Esophagus squamous epithelium (tissue), 5 donors: ENCODE measurements around the gene ZNF441. TPM values are rescaled to one million over a fixed set of nuclear protein-coding genes. Genes with fewer than 3 reads are reported as not detected.

Source experiments
- DNase-seq: peaks from one replicate; lab custom pipeline; 2025; lab: John Stamatoyannopoulos, UW
- H3K27ac ChIP-seq, 4 donors: fragments of 200-600 bp; sonication (generic); one replicate each; pipeline ENCODE4 v1.5.1; 2016 to 2019; ENCODE audit warnings: mild to moderate bottlenecking in 1 of 4
- H3K27me3 ChIP-seq, 4 donors: fragments of 200-600 bp; sonication (generic); 1 replicate in 3 of 4; 2 replicates in 1 of 4; pipeline versions ENCODE4 v1.5.1 to v1.6.0; 2017 to 2021; ENCODE audit warnings: antibody characterized with exemption in 1 of 4
- H3K36me3 ChIP-seq, 3 donors: fragments of 200-600 bp; sonication (generic); one replicate each; pipeline ENCODE4 v1.5.1; 2016 to 2019
- H3K4me1 ChIP-seq, 3 donors: fragments of 200-600 bp; sonication (generic); one replicate each; pipeline ENCODE4 v1.5.1; 2017 to 2019
- H3K4me3 ChIP-seq, 4 donors: fragments of 200-600 bp; sonication (generic); 1 replicate in 3 of 4; 2 replicates in 1 of 4; pipeline ENCODE4 v1.5.1; 2016 to 2019; ENCODE audit warnings: mild to moderate bottlenecking in 2 of 4, moderate library complexity in 1 of 4
- H3K9me3 ChIP-seq, 3 donors: fragments of 200-600 bp; sonication (generic); one replicate each; pipeline ENCODE4 v1.5.1; 2016 to 2019
- CTCF ChIP-seq, 6 experiments: fragments of 450-650 bp in 4 of 6; fragments of 200-600 bp in 2 of 6; sonication (generic) in 2 of 6; IDR thresholded peaks; one replicate each; pipeline ENCODE4 v1.5.1; 2016 to 2019; ENCODE audit warnings: antibody characterized with exemption in 6 of 6, mild to moderate bottlenecking in 4 of 6, moderate library complexity in 4 of 6
- POLR2A ChIP-seq, 4 donors: fragments of 450-650 bp; IDR thresholded peaks; one replicate each; pipeline ENCODE4 v1.6.1; 2017; ENCODE audit warnings: antibody characterized with exemption in 4 of 4, mild to moderate bottlenecking in 4 of 4, moderate library complexity in 3 of 4
- WGBS, 2 donors: methylation state at CpG; one replicate each; pipeline ENCODE4 v1.1.5; 2018; 5-methylcytosine and 5-hydroxymethylcytosine counted together
- intact Hi-C: fragments of 100-400 bp; cut with DNase I; formaldehyde crosslinking; loops from one replicate; pipeline ENCODE4 v1.15.0; 2022
- total RNA-seq, 4 donors: library from RNA; depleted of rRNA; stranded (reverse); fragments of >200 nt; gene quantifications; one replicate each; pipeline ENCODE4 v1.1.0, GENCODE V29; 2016
- donor health status: DM: yes; HTN: yes; CAD: no.

ZNF441 gene
- total RNA-seq, 4 donors from 2014 or later: 1.0 to 5.7 (median 2.4) TPM

GRCh38 chr19:11736696-11737095 is 30.1 kb upstream of the ZNF441 start:
- H3K9me3 ChIP-seq: no peaks in the 10 kb centered on the region
- no peak for DNase-seq
- peaks cover 18 to 61% (median 19%) of the 10 kb centered on the region in 3 donors for H3K4me1 ChIP-seq
- intact Hi-C loops: no loop called here
- peak overlapping the region in 1 of 4 donors; percentile 90 for H3K4me3 ChIP-seq
- H3K27ac ChIP-seq: peak overlapping the region in 2 of 4 donors; percentile 21 to 46
- no peaks in the 10 kb centered on the region for H3K27me3 ChIP-seq
- H3K36me3 ChIP-seq: no peaks in the 10 kb centered on the region
- WGBS, 2 donors: 7 to 25% methylated on average over 2 of the region's 2 CpGs
- TF ChIP-seq CTCF (IDR thresholded peaks at IDR 0.05) (no peak), POLR2A (IDR thresholded peaks at IDR 0.05) (no peak)

- Histone ChIP-seq H3K4me3 (peak overlapping the region; percentile 88 to 97 (median 92)), H3K36me3 (no peaks in the 10 kb centered on the region), H3K9me3 (no peaks in the 10 kb centered on the region), H3K27me3 (no peaks in the 10 kb centered on the region), H3K27ac (peak overlapping the region; percentile 93 to 99 (median 97)), H3K4me1 (peaks cover 18 to 57% (median 19%) of the 10 kb centered on the region in 3 donors)
- 0 to 1% methylated on average over 17 to 21 of the region's 52 CpGs for WGBS, 2 donors
- TF ChIP-seq POLR2A (IDR thresholded peaks at IDR 0.05) (peak in 1 of 4 donors; percentile 6), CTCF (IDR thresholded peaks at IDR 0.05) (peak in 1 of 6 experiments; percentile 16)
- intact Hi-C loops: no loop called here
- DNase-seq: no peak
These were observed 28.6 kb upstream of the ZNF441 start for GRCh38 chr19:11737964-11738745.

- Histone ChIP-seq H3K27me3 (no peaks in the 10 kb centered on the region), H3K27ac (peak within 1 kb of the TSS; percentile 93 to 99 (median 97)), H3K4me3 (peak within 1 kb of the TSS; percentile 88 to 97 (median 92)), H3K36me3 (no peaks in the 10 kb centered on the region), H3K9me3 (no peaks in the 10 kb centered on the region), H3K4me1 (peaks cover 18 to 50% (median 19%) of the 10 kb centered on the region in 3 donors)
- DNase-seq: peak; percentile 95
- 0 to 1% methylated on average over 14 to 20 of the region's 35 CpGs for WGBS, 2 donors
- no peak for TF ChIP-seq CTCF (IDR thresholded peaks at IDR 0.05)
- peak in 3 of 4 donors; percentile 37 to 85 (median 82) for TF ChIP-seq POLR2A (IDR thresholded peaks at IDR 0.05)
- intact Hi-C loops: no loop called here
These were observed 27.8 kb upstream of the ZNF441 start, which contains the start of gene ZNF823 for GRCh38 chr19:11738746-11739620. Gene ZNF823 (minus strand): TSS chr19:11738946. CDS start chr19:11738819, 127 bp downstream.

- Histone ChIP-seq H3K36me3 (no peaks in the 10 kb centered on the region), H3K4me3 (no peak overlapping the region), H3K9me3 (peaks cover 0 to 36% (median 5%) of the 10 kb centered on the region in 3 donors), H3K4me1 (no peaks in the 10 kb centered on the region), H3K27me3 (no peaks in the 10 kb centered on the region), H3K27ac (no peak overlapping the region)
- DNase-seq: no peak
- TF ChIP-seq CTCF (IDR thresholded peaks at IDR 0.05) (no peak), POLR2A (IDR thresholded peaks at IDR 0.05) (no peak)
- intact Hi-C loops: no loop called here
These were observed 20.9 kb upstream of the ZNF441 start for GRCh38 chr19:11745869-11746268.
